GM03348 (cell line): Measurements from ENCODE around the gene FAM110D.
A peak's percentile ranks its signal among the peaks of the same experiment; 100 is the strongest.

Experiments
- DNase-seq: peaks from one replicate; pipeline ENCODE4 v3.0.0; 2012; ENCODE audit warnings: low spot score

The FAM110D gene

GRCh38 chr1:26158908-26159742 is at the start of gene FAM110D:
Gene FAM110D, plus strand, starts transcription at chr1:26159079. Its CDS starts 2,213 bp downstream, at chr1:26161292.
- no peak for DNase-seq

GRCh38 chr1:26109229-26110164 is 49.4 kb upstream of the FAM110D start:
- DNase-seq = no peak

- DNase-seq = peak; percentile 86
Measured at GRCh38 chr1:26110731-26111529, 47.9 kb upstream of the FAM110D start.

- peak; percentile 98 for DNase-seq
Measured at GRCh38 chr1:26111530-26112406, 47.1 kb upstream of the FAM110D start, which contains the start of gene PDIK1L. Gene PDIK1L, plus strand, starts transcription at chr1:26111824. Its CDS starts 2,485 bp downstream, at chr1:26114309.

GRCh38 chr1:26112407-26112775 is 46.5 kb upstream of the FAM110D start:
- DNase-seq = no peak

- no peak for DNase-seq
Measured at GRCh38 chr1:26114165-26114927, 44.5 kb upstream of the FAM110D start.

GRCh38 chr1:26119892-26120608 is 38.8 kb upstream of the FAM110D start:
- DNase-seq = no peak

GRCh38 chr1:26121854-26122773 is 36.8 kb upstream of the FAM110D start:
- no peak for DNase-seq

- peak; percentile 48 for DNase-seq
Measured at GRCh38 chr1:26122988-26123973, 35.6 kb upstream of the FAM110D start.

- DNase-seq = no peak
Measured at GRCh38 chr1:26124418-26125331, 34.2 kb upstream of the FAM110D start.

GRCh38 chr1:26125382-26125781 is 33.5 kb upstream of the FAM110D start:
- DNase-seq = no peak

GRCh38 chr1:26125946-26126320 is 32.9 kb upstream of the FAM110D start:
- no peak for DNase-seq

GRCh38 chr1:26126321-26127084 is 32.4 kb upstream of the FAM110D start:
- DNase-seq = no peak

GRCh38 chr1:26127235-26128163 is 31.4 kb upstream of the FAM110D start:
- DNase-seq = no peak
